ENCODE data around the gene M1AP. TPM values are rescaled to one million over a fixed set of nuclear protein-coding genes. Genes with fewer than 3 reads are reported as not detected.

M1AP gene
- total and polyA plus RNA-seq, 11 donors = 0.07 to 0.88 (median 0.21) TPM; not detected in 6

GRCh38 chr2:74528600-74529356 is 119.4 kb downstream of the M1AP start:
- H3K27ac ChIP-seq = peak overlapping the region; percentile 78 to 95 (median 90)
- no peaks in the 10 kb centered on the region for H3K9me3 ChIP-seq
- peak overlapping the region; percentile 66 to 99 (median 84) for H3K4me3 ChIP-seq
- H3K27me3 ChIP-seq = no peaks in the 10 kb centered on the region
- 16 to 23% (median 18%) methylated on average over 20 to 29 of the region's 29 CpGs for WGBS, 4 donors
- ATAC-seq (peak in 3 of 4 donors; percentile 1 to 6 (median 1)), DNase-seq (peak in 1 of 5 donors; percentile 73)
- intact Hi-C loops (cut with DNase I) = loop anchor here in 5 of 10 donors (1.0 to 5.0 kb wide), 6 partner anchors 21 to 45 kb away; partner anchors contain the start of genes TTC31 (in 3 of the 5), PCGF1 (in 2 of the 5) and DOK1 (in 1 of the 5)
- H3K36me3 ChIP-seq = peaks cover 0 to 56% (median 50%) of the 10 kb centered on the region in 9 donors
- no peak for TF ChIP-seq POLR2A (IDR thresholded peaks at IDR 0.05)
- TF ChIP-seq CTCF (IDR thresholded peaks at IDR 0.05) = no peak
- peaks cover 5 to 36% (median 26%) of the 10 kb centered on the region in 12 donors for H3K4me1 ChIP-seq

GRCh38 chr2:74527741-74528140 is 120.4 kb downstream of the M1AP start:
- ATAC-seq = no peak
- no peak overlapping the region for H3K4me3 ChIP-seq
- no peak overlapping the region for H3K27ac ChIP-seq
- intact Hi-C loops (cut with DNase I) = loop anchor here in 2 of 10 donors (2.0 to 5.0 kb wide), 2 partner anchors 21 to 40 kb away; partner anchors contain the start of gene PCGF1 (in 1 of the 2)
- no peak for DNase-seq
- peaks cover 0 to 46% (median 39%) of the 10 kb centered on the region in 9 donors for H3K36me3 ChIP-seq
- 92 to 96% (median 95%) methylated on average over 9 of the region's 9 CpGs for WGBS, 4 donors
- TF ChIP-seq CTCF (IDR thresholded peaks at IDR 0.05) (no peak), POLR2A (IDR thresholded peaks at IDR 0.05) (no peak)
- H3K27me3 ChIP-seq = no peaks in the 10 kb centered on the region
- no peaks in the 10 kb centered on the region for H3K9me3 ChIP-seq
- peaks cover 5 to 36% (median 26%) of the 10 kb centered on the region in 12 donors for H3K4me1 ChIP-seq

- DNase-seq (no peak), ATAC-seq (no peak)
- peaks cover 5 to 33% (median 25%) of the 10 kb centered on the region in 12 donors for H3K4me1 ChIP-seq
- WGBS, 4 donors = 96 to 98% (median 97%) methylated on average over 11 of the region's 11 CpGs
- H3K9me3 ChIP-seq = no peaks in the 10 kb centered on the region
- H3K27me3 ChIP-seq = no peaks in the 10 kb centered on the region
- intact Hi-C loops (cut with DNase I) = loop anchor here in 1 of 10 donors (5.0 kb wide), 1 partner anchor 39 kb away; no protein-coding TSS in a partner anchor
- no peak overlapping the region for H3K27ac ChIP-seq
- H3K36me3 ChIP-seq = peaks cover 0 to 36% (median 30%) of the 10 kb centered on the region in 9 donors
- H3K4me3 ChIP-seq = no peak overlapping the region
- TF ChIP-seq CTCF (IDR thresholded peaks at IDR 0.05) (no peak), POLR2A (IDR thresholded peaks at IDR 0.05) (no peak)
These were observed 121.4 kb downstream of the M1AP start for GRCh38 chr2:74526649-74527230.

Data from heart left ventricle (tissue), 16 donors.